GM12874 (cell line): ENCODE data around the gene NEDD4L.

Source experiments
- CTCF ChIP-seq: IDR thresholded peaks from 2 replicates; pipeline ENCODE4 v1.5.1; 2011; ENCODE audit warnings: low read depth, mild to moderate bottlenecking, control low read depth, low read length, moderate library complexity; ENCODE audit not compliant: insufficient read depth

The NEDD4L gene

GRCh38 chr18:58048081-58048642 lies 4.1 kb downstream of the NEDD4L start:
- TF ChIP-seq CTCF = no peak

- no peak for TF ChIP-seq CTCF
These were observed 5.1 kb downstream of the NEDD4L start for GRCh38 chr18:58049000-58049688.

- TF ChIP-seq CTCF = peak; percentile 18; the same call in 1 of the 2 replicates
These were observed 7.9 kb downstream of the NEDD4L start for GRCh38 chr18:58051765-58052460.

- TF ChIP-seq CTCF = no peak
These were observed 8.9 kb downstream of the NEDD4L start for GRCh38 chr18:58052960-58053359.

- no peak for TF ChIP-seq CTCF
These were observed 10.2 kb downstream of the NEDD4L start for GRCh38 chr18:58054041-58054781.

- no peak for TF ChIP-seq CTCF
These were observed 12.0 kb downstream of the NEDD4L start for GRCh38 chr18:58055890-58056558.
